HG02981 (cell line): ENCODE data around the gene RPS6KA2.
"Not testable (repeated sequence)": the region's sequence is repeated elsewhere in the genome, so short reads cannot be mapped to it uniquely, and the experiment has no call there.

Experiments
- ATAC-seq: cut with Tn5 transposase; IDR thresholded peaks from one replicate; pipeline ENCODE4 v1.9.1; 2021; ENCODE audit warnings: mild to moderate bottlenecking, moderate library complexity; ENCODE audit not compliant: unreplicated experiment

The RPS6KA2 gene

DNA sequence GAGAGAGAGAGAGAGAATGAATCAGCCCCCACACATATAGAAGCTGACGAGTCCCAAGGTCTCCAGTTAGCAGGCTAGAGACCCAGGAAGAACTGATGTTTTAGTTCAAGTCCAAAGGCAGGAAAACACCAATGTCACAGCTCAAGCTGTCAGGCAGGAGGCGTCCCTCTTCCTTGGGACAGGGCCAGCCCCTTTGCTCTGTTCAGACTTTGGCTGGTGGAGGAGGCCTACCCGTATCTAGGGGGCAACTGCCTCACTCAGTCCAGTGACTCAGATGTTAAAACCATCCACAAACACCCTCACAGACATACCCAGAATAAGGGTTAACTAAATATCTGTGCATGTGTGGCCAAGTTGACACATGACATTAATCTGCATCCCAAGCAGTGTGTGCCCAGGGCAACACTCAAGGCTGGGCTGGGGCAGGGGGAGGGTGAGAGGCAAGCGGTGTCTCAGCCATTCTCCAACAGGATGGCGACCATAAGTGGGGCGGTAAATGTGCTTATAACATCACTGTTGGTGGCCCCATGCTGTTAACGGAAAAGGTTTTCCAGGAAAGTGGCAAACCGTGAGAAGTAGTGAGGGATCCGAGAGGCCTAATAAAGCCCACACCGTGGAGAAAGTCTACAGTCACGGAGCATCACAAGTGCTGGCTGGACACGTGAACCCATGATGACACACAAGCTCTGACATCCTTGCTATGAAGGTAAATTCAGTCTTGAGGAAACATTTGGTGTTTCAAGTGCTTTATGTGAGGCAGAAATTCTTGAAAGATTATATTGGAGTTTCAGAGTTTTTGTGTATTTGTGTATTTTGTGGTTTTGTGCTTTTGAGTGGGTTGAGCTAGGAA, 68.7 kb downstream of the RPS6KA2 start:
- no peak for ATAC-seq

DNA sequence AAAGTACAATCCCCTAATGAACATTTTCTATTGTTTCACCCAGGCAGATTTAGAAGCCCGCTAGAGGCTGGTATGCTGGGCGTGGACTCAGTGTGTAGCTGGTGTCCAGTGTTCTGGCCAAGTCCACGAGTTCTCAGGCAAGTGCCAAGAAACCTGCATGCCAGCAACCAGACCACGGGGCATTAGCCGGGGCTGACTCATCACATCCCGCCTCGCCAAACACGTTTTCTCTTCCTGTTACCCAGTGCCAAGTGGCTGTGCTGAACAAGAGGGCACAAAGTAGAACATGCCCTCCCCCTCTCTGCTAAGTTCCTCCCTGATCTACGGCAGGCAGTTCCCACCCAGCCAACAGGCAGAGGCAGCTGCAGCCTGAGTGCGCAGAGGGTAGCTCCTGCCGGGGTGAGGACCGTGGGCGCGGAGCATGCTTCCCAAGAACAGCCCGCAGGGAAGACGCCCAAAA, 70.2 kb downstream of the RPS6KA2 start:
- no peak for ATAC-seq

- no peak for ATAC-seq
These were observed 70.7 kb downstream of the RPS6KA2 start for GRCh38 chr6:166556336-166556735.

DNA sequence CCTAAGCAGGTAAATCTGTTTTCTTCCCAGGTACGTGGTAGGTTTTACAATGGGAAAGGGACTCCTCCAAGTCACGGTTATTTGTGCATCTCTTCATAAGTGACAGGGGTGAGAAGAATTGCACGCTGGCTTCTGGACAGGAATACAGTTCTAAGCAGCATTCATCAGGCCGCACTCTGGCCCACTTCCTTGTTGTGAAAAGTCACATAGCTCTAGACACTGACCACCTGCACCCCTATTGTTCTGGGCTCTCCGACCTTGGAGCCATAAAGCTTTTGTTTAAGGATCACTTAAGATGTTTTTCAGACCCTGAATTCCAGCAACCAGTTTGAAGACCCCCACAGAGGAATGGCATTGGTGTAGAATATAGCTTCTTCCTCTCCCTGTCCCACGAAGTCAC, 72.0 kb downstream of the RPS6KA2 start:
- ATAC-seq, result no peak

GRCh38 chr6:166554316-166554715, 72.7 kb downstream of the RPS6KA2 start:
- ATAC-seq, result no peak

GRCh38 chr6:166553563-166554271, 73.3 kb downstream of the RPS6KA2 start:
- ATAC-seq, result no peak

- no peak for ATAC-seq
These were observed 74.5 kb downstream of the RPS6KA2 start for GRCh38 chr6:166552600-166552999.

GRCh38 chr6:166551754-166552495, 75.1 kb downstream of the RPS6KA2 start:
- ATAC-seq, result no peak

DNA sequence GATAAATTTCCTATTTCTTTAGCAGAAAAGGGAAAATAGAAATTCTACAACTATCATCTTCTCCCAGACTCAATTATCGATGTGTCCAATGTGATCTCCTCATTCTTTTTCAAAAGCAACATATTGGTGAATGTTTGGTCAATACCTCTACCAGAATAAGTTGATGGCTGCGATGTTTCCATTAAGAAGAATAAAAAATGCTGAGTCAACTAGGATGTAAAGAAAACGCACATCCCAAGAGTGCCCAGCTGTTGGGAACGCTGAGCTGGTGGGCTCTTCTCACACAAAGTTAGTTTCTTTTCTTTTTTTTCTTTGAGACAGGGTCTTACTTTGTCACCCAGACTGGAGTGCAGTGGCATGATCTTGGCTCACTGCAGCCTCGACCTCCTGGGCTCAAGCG, 80.4 kb downstream of the RPS6KA2 start:
- ATAC-seq, result no peak

DNA sequence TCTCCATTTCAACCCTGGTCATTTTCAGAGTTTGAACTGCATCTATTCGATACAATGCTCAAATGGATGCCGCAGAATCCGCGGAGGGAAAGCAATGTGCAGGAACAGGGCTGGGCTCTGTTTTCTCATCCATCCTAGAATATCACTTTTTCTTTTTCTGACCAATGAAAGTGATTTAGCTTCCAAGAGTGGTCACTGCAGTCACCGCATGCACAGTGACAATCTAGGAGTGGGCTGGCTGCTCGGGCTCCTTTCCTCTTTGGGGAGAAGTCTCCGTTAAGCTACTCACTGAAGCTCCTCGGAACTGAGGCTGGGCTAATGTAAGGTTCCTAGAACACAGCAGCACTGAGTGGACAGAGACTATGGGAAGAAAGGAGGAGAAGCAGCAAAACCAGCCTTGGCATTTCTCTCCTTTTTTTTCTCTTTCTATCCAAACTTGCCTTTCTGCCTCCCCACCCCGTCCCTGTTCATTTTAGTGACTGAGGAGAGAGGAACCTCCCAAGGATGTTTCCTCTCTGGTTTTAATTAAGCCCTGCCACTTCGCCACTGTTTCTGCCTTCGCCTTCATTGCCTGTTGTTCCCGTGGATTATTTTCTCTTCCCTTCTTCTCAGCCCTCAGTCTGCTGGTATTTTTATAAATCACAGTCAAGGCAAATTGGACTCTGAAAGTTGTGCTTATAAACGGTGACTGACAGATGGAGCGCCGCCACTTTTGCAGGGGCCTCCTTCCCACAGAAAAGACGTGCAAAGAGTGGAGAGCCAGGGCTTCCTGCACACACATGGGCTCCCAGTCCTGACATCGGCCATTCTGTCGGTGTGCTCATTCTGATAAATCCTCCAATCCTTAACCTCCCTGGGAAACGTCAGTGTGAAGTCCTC, 81.7 kb downstream of the RPS6KA2 start:
- no peak for ATAC-seq

DNA sequence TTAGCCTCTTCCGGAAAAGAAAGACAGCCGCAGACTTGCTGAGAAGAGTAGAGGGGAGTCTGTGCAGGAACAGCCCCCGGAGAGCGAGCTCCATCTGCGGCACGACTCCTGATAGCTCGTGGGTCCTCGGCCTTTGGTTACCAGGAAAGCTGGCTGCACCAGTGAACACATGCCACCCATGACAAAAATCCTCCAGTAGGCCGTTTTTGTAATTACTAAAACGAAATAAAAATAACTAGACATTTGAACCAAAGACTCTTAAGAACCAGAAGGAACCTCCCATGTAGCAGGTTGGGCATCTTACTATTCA, 82.8 kb downstream of the RPS6KA2 start:
- ATAC-seq, result no peak

DNA sequence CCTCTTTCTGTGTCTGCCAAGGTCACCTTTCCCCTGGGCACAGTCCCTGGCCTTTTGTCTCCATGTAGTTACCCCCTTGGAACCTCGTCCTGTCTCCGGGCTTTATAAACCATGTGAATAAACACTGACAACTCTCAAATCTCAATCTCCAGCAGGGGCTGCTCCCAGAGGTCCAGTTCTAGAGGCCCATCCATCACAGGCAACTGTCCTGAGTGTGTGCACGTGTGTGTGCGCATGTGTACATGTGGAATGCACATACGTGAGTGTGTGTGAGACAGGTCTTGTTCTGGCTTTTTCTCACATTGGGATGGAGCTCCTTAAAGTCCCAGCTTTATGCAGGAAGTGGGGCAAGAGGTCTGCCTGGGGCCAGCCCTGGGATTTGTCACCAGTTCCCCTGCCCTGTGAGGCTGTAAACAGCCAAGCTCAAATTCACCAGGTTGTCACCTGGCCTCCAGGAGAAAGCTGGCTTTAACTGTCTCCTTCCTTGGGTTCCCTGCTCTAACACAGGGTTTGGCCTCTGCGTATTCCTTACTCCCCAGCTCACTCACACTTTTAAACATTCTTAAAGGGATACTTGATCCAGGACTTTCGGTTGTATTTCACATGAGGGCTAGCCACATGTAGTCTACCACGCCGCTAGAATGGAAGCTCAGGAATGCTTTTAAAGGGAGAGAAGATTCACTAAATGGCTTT, 83.3 kb downstream of the RPS6KA2 start:
- ATAC-seq, result no peak

DNA sequence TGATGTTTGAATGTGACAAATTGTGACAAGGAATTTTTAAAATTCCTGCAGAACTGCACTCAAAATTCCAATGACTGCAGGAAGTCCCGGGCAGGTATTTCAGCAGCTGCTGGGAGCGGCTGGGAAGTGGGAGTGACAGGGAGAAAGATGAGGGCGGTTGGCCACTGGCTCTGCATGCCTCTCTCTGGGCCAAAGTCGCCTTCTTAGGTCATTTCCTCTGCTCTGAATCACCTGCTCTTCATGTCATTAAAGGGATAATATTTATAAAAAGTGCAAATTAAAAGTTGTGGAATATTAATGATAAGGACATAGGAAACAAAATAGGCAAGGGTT, 84.5 kb downstream of the RPS6KA2 start:
- ATAC-seq, result no peak

DNA sequence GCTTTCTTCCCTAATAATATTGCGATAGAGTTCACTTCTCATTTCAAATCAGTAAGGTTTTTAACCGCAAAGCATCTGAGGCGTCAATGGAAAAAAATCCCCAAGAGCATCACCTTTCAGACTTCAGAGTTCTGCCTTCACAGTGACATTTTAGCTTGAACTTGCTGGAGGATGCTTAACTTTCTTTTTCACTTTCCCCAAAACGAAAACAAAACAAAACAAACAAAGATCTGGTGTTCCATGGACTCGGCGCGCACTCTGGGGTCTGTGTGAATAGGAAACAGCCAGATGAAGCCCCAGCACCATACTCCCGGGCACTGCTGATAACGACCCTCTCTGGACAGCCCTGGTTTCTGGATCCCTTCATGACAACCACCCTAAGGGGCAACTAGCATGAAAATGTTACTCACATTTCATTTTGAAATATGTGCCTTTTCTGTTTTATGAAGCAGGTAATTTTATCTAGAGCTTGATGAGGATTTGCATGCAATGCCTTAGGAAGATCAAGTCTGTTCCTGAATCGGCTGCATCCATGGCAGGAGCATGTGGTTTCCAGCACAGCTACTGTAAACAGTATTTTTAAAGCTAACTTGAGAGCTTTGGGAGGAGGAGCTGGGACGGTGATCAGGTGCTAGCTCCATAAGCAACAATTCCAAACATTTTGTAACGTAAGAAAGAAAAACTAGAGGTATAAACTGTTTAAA, 85.0 kb downstream of the RPS6KA2 start:
- ATAC-seq, result no peak

GRCh38 chr6:166541366-166541765, 85.7 kb downstream of the RPS6KA2 start:
- no peak for ATAC-seq

DNA sequence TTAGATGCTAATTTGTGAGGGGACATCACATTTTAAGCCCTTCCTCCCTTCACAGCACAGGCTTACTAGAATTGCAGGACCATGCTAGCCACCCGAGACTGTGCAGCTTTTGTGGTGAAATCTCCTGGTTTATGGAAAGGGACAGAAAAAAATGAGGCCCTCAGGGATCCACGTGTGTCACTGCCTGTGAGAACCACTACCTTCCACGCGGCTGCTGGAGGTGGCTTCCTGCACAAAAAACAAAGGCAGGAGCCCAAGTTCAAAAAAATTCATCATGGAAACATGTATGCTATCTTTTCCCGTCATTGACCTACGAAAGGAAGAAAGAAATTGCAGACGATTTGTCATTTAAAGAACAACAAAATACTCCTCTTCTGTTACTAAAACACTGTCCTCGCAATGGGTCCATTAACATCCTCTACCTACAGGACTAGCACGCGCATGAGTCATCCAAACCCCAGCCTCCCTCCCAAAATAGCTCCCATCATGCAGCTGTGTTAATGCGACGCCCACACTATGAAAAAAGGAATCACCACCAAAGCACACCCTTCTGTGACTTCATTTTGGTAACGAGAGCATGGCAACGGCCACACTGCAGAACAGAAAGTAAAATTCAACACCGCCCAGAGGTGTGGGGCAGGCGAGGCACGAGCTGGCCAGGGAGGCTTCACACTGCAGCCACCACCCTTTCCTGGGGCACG, 86.3 kb downstream of the RPS6KA2 start:
- peak; percentile 81 for ATAC-seq

- no peak for ATAC-seq
These were observed 87.5 kb downstream of the RPS6KA2 start for GRCh38 chr6:166539543-166539942.

DNA sequence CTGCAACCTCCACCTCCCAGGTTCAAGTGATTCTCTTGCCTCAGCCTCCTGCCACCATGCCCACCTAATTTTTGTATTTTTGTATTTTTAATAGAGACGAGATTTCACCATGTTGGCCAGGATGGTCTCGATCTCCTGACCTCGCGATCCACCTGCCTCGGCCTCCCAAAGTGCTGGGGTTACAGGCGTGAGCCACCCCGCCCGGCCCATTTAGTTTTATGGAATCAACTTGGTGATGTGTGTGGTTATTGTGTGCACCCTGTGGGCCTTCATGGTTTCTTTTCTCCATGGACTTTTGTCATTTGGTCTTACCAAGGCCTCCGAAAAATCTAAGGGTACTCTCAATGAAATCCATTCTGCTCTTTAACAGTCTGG, 88.1 kb downstream of the RPS6KA2 start:
- ATAC-seq, result not testable (repeated sequence)
